Measurements from ENCODE around the gene MRM2.

- TF ChIP-seq, protein P1, sequence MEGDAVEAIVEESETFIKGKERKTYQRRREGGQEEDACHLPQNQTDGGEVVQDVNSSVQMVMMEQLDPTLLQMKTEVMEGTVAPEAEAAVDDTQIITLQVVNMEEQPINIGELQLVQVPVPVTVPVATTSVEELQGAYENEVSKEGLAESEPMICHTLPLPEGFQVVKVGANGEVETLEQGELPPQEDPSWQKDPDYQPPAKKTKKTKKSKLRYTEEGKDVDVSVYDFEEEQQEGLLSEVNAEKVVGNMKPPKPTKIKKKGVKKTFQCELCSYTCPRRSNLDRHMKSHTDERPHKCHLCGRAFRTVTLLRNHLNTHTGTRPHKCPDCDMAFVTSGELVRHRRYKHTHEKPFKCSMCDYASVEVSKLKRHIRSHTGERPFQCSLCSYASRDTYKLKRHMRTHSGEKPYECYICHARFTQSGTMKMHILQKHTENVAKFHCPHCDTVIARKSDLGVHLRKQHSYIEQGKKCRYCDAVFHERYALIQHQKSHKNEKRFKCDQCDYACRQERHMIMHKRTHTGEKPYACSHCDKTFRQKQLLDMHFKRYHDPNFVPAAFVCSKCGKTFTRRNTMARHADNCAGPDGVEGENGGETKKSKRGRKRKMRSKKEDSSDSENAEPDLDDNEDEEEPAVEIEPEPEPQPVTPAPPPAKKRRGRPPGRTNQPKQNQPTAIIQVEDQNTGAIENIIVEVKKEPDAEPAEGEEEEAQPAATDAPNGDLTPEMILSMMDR (IDR thresholded peaks at IDR 0.05; ENCODE audit: poor library complexity): no peak
- TF ChIP-seq EZH2 (IDR thresholded peaks at IDR 0.05; ENCODE audit: borderline replicate concordance): no peak
Observed at GRCh38 chr7:2256306-2257045, 14.5 kb upstream of the MRM2 start.

Measured in hepatocyte (in vitro differentiated cells).